ENCODE results near the gene B4GALT3.

B4GALT3 gene

DNA sequence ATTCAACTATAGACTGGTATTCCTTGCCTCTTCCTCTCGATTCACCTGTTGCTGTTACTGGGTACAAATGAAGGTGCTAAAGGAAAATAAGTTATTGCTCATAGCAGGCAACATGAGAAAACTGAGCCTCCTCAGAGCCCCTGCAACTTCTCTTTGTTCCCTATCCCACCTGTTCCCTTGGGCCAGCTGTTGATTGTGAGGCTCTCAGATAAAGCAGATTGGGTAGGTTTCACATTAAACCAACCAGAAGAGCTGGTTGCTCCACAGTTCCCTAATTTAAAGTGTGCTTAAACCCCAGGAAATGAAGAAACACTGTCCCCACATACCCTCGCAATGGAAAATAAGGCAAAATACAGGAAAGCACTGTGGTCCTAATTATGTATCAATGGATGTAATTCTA is 49.7 kb downstream of the B4GALT3 start:
- no peak for DNase-seq (ENCODE audit: low read depth)

- no peak for DNase-seq (ENCODE audit: low read depth)
Observed at GRCh38 chr1:161122967-161123366, 54.3 kb downstream of the B4GALT3 start.

DNA sequence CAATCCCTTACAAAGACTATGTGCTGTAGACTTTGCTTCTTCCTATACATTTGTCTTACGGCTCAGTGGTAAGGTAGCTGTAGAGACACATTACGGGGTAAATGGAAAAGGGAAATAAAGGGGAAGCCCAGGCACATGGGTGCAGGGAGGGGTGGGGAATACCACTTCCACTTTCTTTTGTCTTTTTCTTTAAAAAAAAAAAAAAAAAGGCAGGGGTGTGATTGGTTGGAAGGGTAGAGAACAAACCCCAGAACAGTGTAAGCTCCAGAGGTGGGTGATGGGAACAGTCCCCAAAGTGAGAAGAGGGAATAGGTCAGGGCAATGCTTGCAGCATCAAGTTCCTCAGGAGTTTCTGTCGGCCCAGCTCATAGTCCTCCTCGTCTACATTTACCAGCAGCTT is 55.5 kb downstream of the B4GALT3 start:
- no peak for DNase-seq (ENCODE audit: low read depth)
